GM19239 (cell line): ENCODE data around the gene TAGLN2.

ENCODE experiments used
- DNase-seq: peaks from one replicate; pipeline ENCODE4 v3.0.0; 2011; ENCODE audit warnings: low spot score; ENCODE audit not compliant: insufficient read length
- FAIRE-seq: peaks from 2 replicates; lab custom pipeline; 2011; peaks lifted over from hg19 to GRCh38; lab: Jason Lieb, UNC

Gene TAGLN2

GRCh38 chr1:159937054-159937750 is 11.9 kb upstream of the TAGLN2 start:
- FAIRE-seq (no peak), DNase-seq (no peak)

GRCh38 chr1:159936273-159936904 is 11.1 kb upstream of the TAGLN2 start:
- FAIRE-seq (peak; percentile 92), DNase-seq (peak; percentile 85)

GRCh38 chr1:159935719-159936272 is 10.5 kb upstream of the TAGLN2 start:
- FAIRE-seq (no peak), DNase-seq (no peak)

- no peak for FAIRE-seq
- DNase-seq: no peak
Observed at GRCh38 chr1:159935305-159935704, 10.0 kb upstream of the TAGLN2 start.

GRCh38 chr1:159934136-159935039 is 9.1 kb upstream of the TAGLN2 start:
- FAIRE-seq (no peak), DNase-seq (no peak)

GRCh38 chr1:159933347-159933746 is 8.0 kb upstream of the TAGLN2 start:
- DNase-seq: no peak
- FAIRE-seq: no peak

GRCh38 chr1:159932296-159933285 is 7.3 kb upstream of the TAGLN2 start:
- no peak for FAIRE-seq
- no peak for DNase-seq

GRCh38 chr1:159931795-159932173 is 6.5 kb upstream of the TAGLN2 start:
- FAIRE-seq (no peak), DNase-seq (no peak)

GRCh38 chr1:159931101-159931794 is 5.9 kb upstream of the TAGLN2 start:
- DNase-seq (no peak), FAIRE-seq (no peak)

GRCh38 chr1:159930634-159931033 is 5.3 kb upstream of the TAGLN2 start:
- FAIRE-seq (no peak), DNase-seq (no peak)

- no peak for FAIRE-seq
- no peak for DNase-seq
Observed at GRCh38 chr1:159930216-159930615, 4.9 kb upstream of the TAGLN2 start.

GRCh38 chr1:159929155-159930051 is 4.1 kb upstream of the TAGLN2 start:
- no peak for FAIRE-seq
- no peak for DNase-seq

GRCh38 chr1:159928491-159929050 is 3.3 kb upstream of the TAGLN2 start:
- FAIRE-seq: no peak
- no peak for DNase-seq

- no peak for FAIRE-seq
- no peak for DNase-seq
Observed at GRCh38 chr1:159927849-159928431, 2.6 kb upstream of the TAGLN2 start.

- DNase-seq: no peak
- FAIRE-seq: no peak
Observed at GRCh38 chr1:159927211-159927848, 2.0 kb upstream of the TAGLN2 start.

GRCh38 chr1:159925719-159926078 is 392 bp upstream of the TAGLN2 start:
- no peak for DNase-seq
- no peak for FAIRE-seq
